GM19043 (cell line): Measurements from ENCODE around the gene USP34.
"Not testable (repeated sequence)": the region's sequence is repeated elsewhere in the genome, so short reads cannot be mapped to it uniquely, and the experiment has no call there.

Experiments used
- ATAC-seq: cut with Tn5 transposase; IDR thresholded peaks from one replicate; pipeline ENCODE4 v1.9.1; 2021; ENCODE audit warnings: low read depth; ENCODE audit not compliant: unreplicated experiment

The USP34 gene

GRCh38 chr2:61210332-61210981 lies 260.4 kb downstream of the USP34 start:
- no peak for ATAC-seq

- ATAC-seq = no peak
These were observed 265.8 kb downstream of the USP34 start for GRCh38 chr2:61205132-61205531.

- ATAC-seq = no peak
These were observed 274.2 kb downstream of the USP34 start for GRCh38 chr2:61196671-61197070.

GRCh38 chr2:61194646-61195045 lies 276.2 kb downstream of the USP34 start:
- ATAC-seq = not testable (repeated sequence)

- ATAC-seq = no peak
These were observed 277.0 kb downstream of the USP34 start for GRCh38 chr2:61193670-61194561.

- ATAC-seq = no peak
These were observed 283.8 kb downstream of the USP34 start for GRCh38 chr2:61187085-61187484.

GRCh38 chr2:61185231-61185728 lies 285.6 kb downstream of the USP34 start:
- no peak for ATAC-seq

- no peak for ATAC-seq
These were observed 286.6 kb downstream of the USP34 start for GRCh38 chr2:61184263-61184662.

- ATAC-seq = no peak
These were observed 287.1 kb downstream of the USP34 start for GRCh38 chr2:61183795-61184194.

- ATAC-seq = no peak
These were observed 288.9 kb downstream of the USP34 start for GRCh38 chr2:61182059-61182383.

- no peak for ATAC-seq
These were observed 289.4 kb downstream of the USP34 start for GRCh38 chr2:61181382-61182058.

GRCh38 chr2:61180686-61181085 lies 290.2 kb downstream of the USP34 start:
- ATAC-seq = no peak

GRCh38 chr2:61179701-61180639 lies 290.9 kb downstream of the USP34 start:
- no peak for ATAC-seq

GRCh38 chr2:61178603-61179545 lies 292.0 kb downstream of the USP34 start:
- ATAC-seq = no peak

- ATAC-seq = peak; percentile 23
These were observed 292.9 kb downstream of the USP34 start for GRCh38 chr2:61177727-61178549.

GRCh38 chr2:61176755-61177726 lies 293.8 kb downstream of the USP34 start:
- ATAC-seq = peak; percentile 71

GRCh38 chr2:61175036-61175435 lies 295.9 kb downstream of the USP34 start:
- ATAC-seq = no peak
